Adipose tissue (tissue), 3 donors: ENCODE data around the gene MRPS18A. TPM values are rescaled to one million over a fixed set of nuclear protein-coding genes. Genes with fewer than 3 reads are reported as not detected.

Source experiments
- H3K27ac ChIP-seq: one replicate; pipeline ENCODE4 v1.5.1; 2013; ENCODE audit warnings: low read depth, low read length
- WGBS, 3 donors: extraction: QIAGEN DNeasy Blood & Tissue Kit; methylation state at CpG; one replicate each; pipeline ENCODE4 v1.1.7; 2013; 5-methylcytosine and 5-hydroxymethylcytosine counted together
- polyA plus RNA-seq, 3 donors: library from polyadenylated mRNA; stranded (reverse); fragments of 200-250 nt; gene quantifications; one replicate each; pipeline ENCODE4 v1.2.3, GENCODE V29; 2013
- donor health status: healthy with polysubstance abuse.
- donor health status: Bipolar disorder and iron deficiency.
- donor health status: healthy.

The MRPS18A gene
- polyA plus RNA-seq, 3 donors = 36.0 to 82.0 (median 51.8) TPM

- WGBS, 3 donors = 71 to 89% (median 86%) methylated on average over 7 of the region's 7 CpGs
- no peak overlapping the region for H3K27ac ChIP-seq
Observed at GRCh38 chr6:43677759-43678158, 9.8 kb downstream of the MRPS18A start.

- WGBS, 3 donors = 88 to 91% (median 88%) methylated on average over 7 of the region's 7 CpGs
Observed at GRCh38 chr6:43676962-43677606, 10.5 kb downstream of the MRPS18A start.

GRCh38 chr6:43674921-43675320, 12.7 kb downstream of the MRPS18A start:
- no peak overlapping the region for H3K27ac ChIP-seq
- 94 to 99% (median 98%) methylated on average over 8 of the region's 8 CpGs for WGBS, 3 donors

More at GRCh38 chr6:43676962-43677606, 10.5 kb downstream of the MRPS18A start:
- H3K27ac ChIP-seq = no peak overlapping the region

- WGBS, 3 donors = 73 to 98% (median 97%) methylated on average over 2 of the region's 2 CpGs
- no peak overlapping the region for H3K27ac ChIP-seq
Observed at GRCh38 chr6:43674291-43674690, 13.3 kb downstream of the MRPS18A start.

- WGBS, 3 donors = 56 to 78% (median 74%) methylated on average over 15 of the region's 15 CpGs
- H3K27ac ChIP-seq = no peak overlapping the region
Observed at GRCh38 chr6:43673444-43674084, 14.0 kb downstream of the MRPS18A start.

- no peak overlapping the region for H3K27ac ChIP-seq
- WGBS, 3 donors = 65 to 80% (median 67%) methylated on average over 16 of the region's 16 CpGs
Observed at GRCh38 chr6:43671801-43672690, 15.5 kb downstream of the MRPS18A start.

- WGBS, 3 donors = 86 to 97% (median 88%) methylated on average over 8 of the region's 8 CpGs
Observed at GRCh38 chr6:43671011-43671800, 16.4 kb downstream of the MRPS18A start.

GRCh38 chr6:43670623-43670986, 17.0 kb downstream of the MRPS18A start:
- no peak overlapping the region for H3K27ac ChIP-seq
- WGBS, 3 donors = 94 to 98% (median 97%) methylated on average over 6 of the region's 6 CpGs

More at GRCh38 chr6:43671011-43671800, 16.4 kb downstream of the MRPS18A start:
- no peak overlapping the region for H3K27ac ChIP-seq

- WGBS, 3 donors = 63 to 90% (median 72%) methylated on average over 6 of the region's 6 CpGs
Observed at GRCh38 chr6:43669922-43670622, 17.5 kb downstream of the MRPS18A start.

GRCh38 chr6:43669050-43669921, 18.3 kb downstream of the MRPS18A start:
- H3K27ac ChIP-seq = no peak overlapping the region
- WGBS, 3 donors = 47 to 65% (median 58%) methylated on average over 15 of the region's 15 CpGs

More at GRCh38 chr6:43669922-43670622, 17.5 kb downstream of the MRPS18A start:
- no peak overlapping the region for H3K27ac ChIP-seq

- no peak overlapping the region for H3K27ac ChIP-seq
- WGBS, 3 donors = 19 to 41% (median 28%) methylated on average over 17 of the region's 17 CpGs
Observed at GRCh38 chr6:43668151-43669028, 19.2 kb downstream of the MRPS18A start.

- H3K27ac ChIP-seq = no peak overlapping the region
- WGBS, 3 donors = 13 to 20% (median 13%) methylated on average over 9 to 16 of the region's 16 CpGs
Observed at GRCh38 chr6:43667245-43668150, 20.1 kb downstream of the MRPS18A start.

GRCh38 chr6:43666196-43666920, 21.2 kb downstream of the MRPS18A start:
- WGBS, 3 donors = 55 to 69% (median 66%) methylated on average over 13 of the region's 13 CpGs
- no peak overlapping the region for H3K27ac ChIP-seq

GRCh38 chr6:43665376-43665775, 22.2 kb downstream of the MRPS18A start:
- no peak overlapping the region for H3K27ac ChIP-seq
- WGBS, 3 donors = 89 to 92% (median 91%) methylated on average over 1 of the region's 1 CpG
